Retina (tissue), 1 donor: Measurements from ENCODE around the gene CLCN1.

Experiments
- DNase-seq: peaks from one replicate; pipeline ENCODE4 v3.0.0-alpha.2; 2016

CLCN1 gene

GRCh38 chr7:143296686-143297085, 19.2 kb upstream of the CLCN1 start:
- DNase-seq: no peak

- DNase-seq: no peak
These were observed 16.6 kb upstream of the CLCN1 start for GRCh38 chr7:143299346-143299745.

- DNase-seq: no peak
These were observed 16.1 kb upstream of the CLCN1 start for GRCh38 chr7:143299840-143300239.

DNA sequence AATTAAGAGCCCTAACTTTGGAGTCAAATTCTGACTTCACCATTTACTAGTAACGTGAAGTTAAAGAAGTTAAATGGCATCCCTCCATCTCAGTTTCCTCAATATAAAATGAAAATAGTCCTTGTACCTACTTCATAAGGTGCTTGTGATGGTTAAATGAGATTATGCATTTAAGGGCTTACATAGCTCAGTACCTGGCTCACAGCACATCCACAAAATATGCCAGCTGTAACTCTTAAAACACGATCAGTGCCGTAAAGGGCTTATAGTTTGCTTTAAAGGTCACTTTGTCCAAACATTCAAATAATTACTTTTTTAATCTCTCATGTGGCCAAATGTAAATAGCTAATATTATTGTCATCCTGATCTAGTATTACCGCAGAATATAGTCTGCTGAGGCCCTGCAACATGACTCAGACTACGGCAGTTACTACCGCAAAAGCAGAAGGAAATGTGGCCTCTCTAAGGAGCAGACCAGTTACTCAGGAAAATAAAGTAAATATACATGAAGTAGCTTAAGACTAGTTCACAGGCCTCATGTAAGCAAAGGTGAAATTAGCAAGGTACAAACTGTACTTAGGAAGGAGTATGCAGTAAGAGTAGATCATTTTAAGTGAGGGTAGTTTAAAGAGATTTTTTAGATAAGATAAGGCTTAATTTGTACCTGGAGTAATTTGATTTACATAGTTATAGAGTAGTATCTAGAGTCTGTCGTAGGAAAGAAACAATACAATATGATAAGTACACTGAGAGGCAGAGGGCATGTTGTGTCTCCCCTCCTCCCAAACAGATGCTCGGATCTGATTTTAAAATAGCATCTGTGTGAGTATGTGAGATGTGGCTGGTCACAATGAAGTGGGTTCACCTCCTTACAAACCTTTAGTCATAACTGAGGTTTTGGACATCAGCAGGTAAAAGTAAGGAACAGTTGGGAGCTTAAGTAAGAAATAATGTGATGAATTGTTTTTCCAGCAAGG, 14.7 kb upstream of the CLCN1 start:
- DNase-seq: no peak

- no peak for DNase-seq
These were observed 12.2 kb upstream of the CLCN1 start for GRCh38 chr7:143303733-143304132.

DNA sequence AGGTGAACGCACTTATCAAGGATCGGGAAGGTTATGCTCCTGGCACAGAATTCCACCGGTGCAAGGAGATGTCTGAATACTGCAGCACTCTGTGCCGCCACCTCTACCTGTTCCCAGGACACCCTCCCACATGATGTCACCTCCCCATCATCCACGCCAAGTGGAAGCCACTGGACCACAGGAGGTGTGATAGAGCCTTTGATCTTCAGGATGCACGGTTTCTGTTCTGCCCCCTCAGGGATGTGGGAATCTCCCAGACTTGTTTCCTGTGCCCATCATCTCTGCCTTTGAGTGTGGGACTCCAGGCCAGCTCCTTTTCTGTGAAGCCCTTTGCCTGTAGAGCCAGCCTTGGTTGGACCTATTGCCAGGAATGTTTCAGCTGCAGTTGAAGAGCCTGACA, 11.0 kb upstream of the CLCN1 start:
- no peak for DNase-seq

DNA sequence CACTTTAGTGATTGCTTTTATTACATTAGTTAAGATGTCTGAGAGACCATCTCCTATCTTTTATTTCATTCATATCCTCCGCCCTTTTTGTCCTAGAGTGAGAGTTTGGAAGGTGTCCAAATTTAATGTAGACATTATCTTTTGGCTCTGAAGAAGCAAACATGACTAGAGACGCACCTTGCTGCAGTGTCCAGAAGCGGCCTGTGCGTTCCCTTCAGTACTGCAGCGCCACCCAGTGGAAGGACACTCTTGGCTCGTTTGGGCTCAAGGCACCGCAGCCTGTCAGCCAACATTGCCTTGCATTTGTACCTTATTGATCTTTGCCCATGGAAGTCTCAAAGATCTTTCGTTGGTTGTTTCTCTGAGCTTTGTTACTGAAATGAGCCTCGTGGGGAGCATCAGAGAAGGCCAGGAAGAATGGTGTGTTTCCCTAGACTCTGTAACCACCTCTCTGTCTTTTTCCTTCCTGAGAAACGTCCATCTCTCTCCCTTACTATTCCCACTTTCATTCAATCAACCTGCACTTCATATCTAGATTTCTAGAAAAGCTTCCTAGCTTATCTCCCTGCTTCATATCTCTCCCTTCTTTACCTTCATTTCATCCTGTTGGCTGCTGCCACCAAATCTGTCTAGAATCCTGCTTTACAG, 10.4 kb upstream of the CLCN1 start:
- DNase-seq: peak; percentile 22

GRCh38 chr7:143308632-143309031, 7.3 kb upstream of the CLCN1 start:
- DNase-seq: no peak

DNA sequence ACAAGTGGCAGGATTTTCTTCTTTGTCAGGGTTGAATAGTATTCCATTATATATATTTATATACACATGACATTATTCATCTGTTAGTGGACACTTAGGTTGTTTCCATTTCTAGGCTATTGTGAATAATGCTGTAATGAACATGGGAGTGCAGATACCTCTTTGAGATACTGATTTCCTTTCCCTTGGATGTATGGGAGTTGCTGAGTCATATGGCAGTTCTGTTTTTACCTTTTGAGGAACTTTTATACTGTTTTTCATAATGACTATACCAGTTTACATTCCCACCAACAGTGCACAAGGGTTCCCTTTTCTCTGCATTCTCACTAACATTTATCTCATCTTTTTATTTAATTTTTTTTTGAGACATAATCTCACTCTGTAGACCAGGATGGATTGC, 1.8 kb upstream of the CLCN1 start:
- DNase-seq: no peak

DNA sequence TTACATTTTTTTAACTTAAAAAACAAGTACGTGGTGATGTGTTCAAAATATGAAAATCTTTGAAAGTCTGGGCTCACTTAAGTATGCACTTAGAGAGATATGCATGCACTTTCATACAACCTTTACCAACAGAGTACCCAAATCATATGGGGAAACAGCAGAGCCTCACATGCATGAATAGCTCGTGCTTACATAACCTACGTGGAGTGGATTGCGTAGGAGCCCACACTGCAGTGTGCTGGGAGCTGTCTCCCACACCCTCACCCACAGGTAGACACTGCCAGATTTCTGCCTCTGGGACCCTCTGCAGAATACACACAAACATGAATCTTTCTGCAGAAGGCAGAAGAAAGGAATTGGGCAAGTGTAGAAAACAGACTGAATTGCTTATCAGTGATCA, 581 bp downstream of the CLCN1 start:
- no peak for DNase-seq

GRCh38 chr7:143318661-143319060, 2.8 kb downstream of the CLCN1 start:
- DNase-seq: no peak

GRCh38 chr7:143320620-143321019, 4.7 kb downstream of the CLCN1 start:
- DNase-seq: no peak

DNA sequence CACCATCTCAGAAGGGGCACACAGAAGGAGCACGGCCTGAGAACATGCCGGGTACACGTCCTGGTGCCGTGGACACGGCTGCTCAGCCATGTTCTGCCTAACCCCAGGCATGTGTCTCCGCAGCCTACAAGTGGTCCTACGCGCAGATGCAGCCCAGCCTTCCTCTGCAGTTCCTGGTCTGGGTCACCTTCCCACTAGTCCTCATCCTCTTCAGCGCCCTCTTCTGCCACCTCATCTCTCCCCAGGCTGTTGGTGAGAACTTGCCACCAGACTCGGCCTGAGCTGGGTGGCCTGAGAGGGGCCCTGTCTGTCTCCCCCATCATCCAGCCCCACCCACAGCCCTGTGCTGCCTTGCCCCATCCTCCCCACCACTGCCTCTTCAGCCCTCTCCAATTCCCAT, 5.3 kb downstream of the CLCN1 start:
- no peak for DNase-seq

- no peak for DNase-seq
These were observed 5.8 kb downstream of the CLCN1 start for GRCh38 chr7:143321734-143322133.

DNA sequence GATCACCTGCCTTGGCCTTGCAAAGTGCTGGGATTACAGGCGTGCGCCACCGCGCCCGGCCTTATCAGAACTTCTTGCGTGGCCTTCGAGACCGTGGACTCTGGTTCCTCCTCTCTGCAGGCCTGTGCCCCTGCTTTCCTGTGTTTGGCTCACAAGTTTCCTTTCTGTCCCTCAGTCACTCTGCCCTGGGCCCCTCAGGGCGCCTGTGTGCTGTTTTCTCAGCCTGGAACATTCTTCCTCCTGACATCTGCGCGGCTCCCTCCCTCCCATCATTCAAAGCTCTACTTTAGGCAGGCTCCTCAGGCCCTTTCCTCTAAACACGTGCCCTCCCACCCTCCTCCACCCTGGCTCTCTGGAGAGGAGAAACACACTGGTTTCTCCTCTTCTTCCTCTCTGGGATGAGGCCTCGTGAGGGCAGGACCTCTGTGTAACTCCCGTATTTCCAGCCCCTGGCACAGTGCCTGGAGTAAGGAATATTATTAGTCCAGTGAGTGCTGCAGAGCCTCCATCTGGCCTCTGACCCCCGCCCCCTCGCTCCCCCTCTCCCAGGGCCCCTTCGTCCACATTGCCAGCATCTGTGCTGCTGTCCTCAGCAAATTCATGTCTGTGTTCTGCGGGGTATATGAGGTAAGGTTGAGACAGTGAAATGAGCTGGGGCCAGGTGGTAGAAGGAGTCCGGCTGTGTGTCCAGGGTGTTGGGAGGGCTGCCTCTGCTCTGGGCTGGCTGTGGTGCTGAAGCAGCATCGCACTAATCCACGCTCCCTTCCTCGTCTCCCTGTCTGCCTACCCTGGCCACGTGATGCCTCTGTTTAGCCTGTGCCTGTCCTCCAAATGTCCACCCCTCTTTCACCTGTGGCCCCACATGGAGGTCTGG, 7.1 kb downstream of the CLCN1 start:
- no peak for DNase-seq

- DNase-seq: no peak
These were observed 7.7 kb downstream of the CLCN1 start for GRCh38 chr7:143323653-143324052.

- DNase-seq: no peak
These were observed 9.3 kb downstream of the CLCN1 start for GRCh38 chr7:143325240-143325639.

GRCh38 chr7:143327903-143328302, 12.0 kb downstream of the CLCN1 start:
- no peak for DNase-seq

DNA sequence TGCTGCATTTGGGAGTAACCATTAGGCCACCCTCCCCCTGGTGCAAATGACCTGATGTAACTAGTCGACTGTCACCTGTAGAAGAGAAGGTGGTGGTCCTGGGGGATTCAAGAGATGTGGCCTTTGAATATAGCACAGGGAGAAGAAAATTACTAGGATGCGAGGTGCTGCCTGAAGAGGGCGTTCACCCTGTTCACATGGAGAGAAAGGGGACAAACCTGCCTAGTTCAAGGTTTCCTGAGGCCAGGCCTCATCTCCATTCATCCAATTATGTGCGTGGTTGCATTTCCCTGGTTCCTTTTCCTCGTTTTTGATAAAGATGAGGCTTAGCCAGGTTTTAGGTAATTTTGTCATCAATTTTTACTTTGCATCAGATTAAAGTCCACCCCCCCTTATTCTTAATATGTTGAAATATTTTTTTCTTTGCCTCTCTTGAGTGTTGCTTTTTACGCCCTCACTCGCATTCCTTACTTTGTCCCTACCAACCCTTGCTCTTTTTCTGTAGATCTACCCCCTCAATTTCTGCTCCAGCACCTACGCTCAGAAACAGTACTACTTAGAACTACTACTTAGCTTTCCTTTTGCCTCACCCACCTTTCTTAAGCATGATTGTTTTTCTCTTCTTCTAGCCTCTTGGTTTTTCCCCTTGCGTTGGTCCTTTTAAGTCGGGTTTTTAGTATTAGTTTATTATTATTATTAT, 13.7 kb downstream of the CLCN1 start:
- DNase-seq: no peak

GRCh38 chr7:143331179-143331801, 15.4 kb downstream of the CLCN1 start:
- no peak for DNase-seq

- no peak for DNase-seq
These were observed 18.3 kb downstream of the CLCN1 start for GRCh38 chr7:143334244-143334643.

GRCh38 chr7:143337216-143337615, 21.3 kb downstream of the CLCN1 start:
- no peak for DNase-seq
